C4-2B (cell line): ENCODE results near the gene MLXIP.
"Not testable (repeated sequence)": the region's sequence is repeated elsewhere in the genome, so short reads cannot be mapped to it uniquely, and the experiment has no call there.

Source experiments
- H3K27ac ChIP-seq: fragments of 450-650 bp; 2 replicates; pipeline ENCODE4 v1.5.1; 2017
- ZFX ChIP-seq: fragments of 450-650 bp; IDR thresholded peaks from 2 replicates; pipeline ENCODE4 v1.6.1; 2017
- TF ChIP-seq, protein P1 (sequence below): fragments of 450-650 bp; conservative IDR thresholded peaks from 2 replicates; pipeline ENCODE4 v1.5.1; 2017; ENCODE audit warnings: mild to moderate bottlenecking

Gene MLXIP

DNA sequence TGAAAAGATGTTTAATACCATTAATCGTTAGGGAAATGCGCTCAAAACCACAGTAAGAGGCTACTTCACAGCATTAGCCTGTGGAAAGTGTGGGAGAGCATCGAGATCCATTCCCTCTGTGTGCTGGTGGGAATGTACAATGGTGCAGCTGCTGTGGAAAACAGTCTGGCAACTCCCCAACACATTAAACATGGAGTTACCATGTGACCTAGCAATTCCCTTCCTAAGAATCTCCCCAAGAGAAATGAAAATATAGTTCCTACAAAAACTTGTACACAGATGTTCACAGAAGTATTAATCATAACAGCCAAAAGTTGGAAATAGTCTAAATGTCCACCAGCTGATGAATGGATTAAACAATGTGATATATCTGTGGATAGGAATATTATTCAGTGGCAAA lies 23.8 kb downstream of the MLXIP start:
- TF ChIP-seq, protein P1, sequence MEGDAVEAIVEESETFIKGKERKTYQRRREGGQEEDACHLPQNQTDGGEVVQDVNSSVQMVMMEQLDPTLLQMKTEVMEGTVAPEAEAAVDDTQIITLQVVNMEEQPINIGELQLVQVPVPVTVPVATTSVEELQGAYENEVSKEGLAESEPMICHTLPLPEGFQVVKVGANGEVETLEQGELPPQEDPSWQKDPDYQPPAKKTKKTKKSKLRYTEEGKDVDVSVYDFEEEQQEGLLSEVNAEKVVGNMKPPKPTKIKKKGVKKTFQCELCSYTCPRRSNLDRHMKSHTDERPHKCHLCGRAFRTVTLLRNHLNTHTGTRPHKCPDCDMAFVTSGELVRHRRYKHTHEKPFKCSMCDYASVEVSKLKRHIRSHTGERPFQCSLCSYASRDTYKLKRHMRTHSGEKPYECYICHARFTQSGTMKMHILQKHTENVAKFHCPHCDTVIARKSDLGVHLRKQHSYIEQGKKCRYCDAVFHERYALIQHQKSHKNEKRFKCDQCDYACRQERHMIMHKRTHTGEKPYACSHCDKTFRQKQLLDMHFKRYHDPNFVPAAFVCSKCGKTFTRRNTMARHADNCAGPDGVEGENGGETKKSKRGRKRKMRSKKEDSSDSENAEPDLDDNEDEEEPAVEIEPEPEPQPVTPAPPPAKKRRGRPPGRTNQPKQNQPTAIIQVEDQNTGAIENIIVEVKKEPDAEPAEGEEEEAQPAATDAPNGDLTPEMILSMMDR: no peak
- no peak for TF ChIP-seq ZFX
- H3K27ac ChIP-seq: no peak overlapping the region

DNA sequence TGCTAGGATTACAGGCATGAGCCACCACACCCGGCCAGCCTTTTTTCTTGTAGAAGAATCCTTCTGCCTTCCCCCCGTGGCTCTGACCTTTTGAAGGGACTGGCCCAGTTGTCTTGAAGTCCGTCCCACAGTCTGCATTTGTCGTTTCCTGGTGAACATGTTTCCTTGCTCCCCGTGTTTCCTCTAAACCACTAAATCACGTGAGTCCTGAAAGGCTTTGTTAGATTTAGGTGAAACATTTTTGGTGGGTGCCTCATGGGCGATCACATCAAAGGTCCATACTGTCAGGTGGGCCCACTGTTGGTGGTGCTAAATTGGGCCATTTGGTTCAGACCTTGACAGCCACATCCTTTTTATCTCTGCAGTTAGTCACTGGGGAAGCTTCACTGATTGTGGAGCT lies 26.3 kb downstream of the MLXIP start:
- no peak overlapping the region for H3K27ac ChIP-seq
- TF ChIP-seq, protein P1: no peak
- no peak for TF ChIP-seq ZFX

DNA sequence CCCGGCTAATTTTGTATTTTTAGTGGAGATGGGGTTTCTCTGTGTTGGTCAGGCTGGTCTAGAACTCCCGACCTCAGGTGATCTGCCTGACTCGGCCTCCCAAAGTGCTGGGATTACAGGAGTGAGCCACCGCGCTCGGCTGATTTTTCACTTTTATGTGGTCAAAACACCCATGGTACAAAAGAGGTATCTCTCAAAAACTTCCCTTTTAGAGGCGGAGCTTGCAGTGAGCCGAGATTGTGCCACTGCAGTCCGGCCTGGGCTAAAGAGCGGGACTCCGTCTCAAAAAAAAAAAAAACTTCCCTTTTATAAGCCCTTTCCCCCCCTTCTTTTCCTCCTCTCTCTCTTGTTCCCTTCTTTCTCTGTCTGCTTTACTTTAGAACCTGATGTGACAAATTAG lies 26.9 kb downstream of the MLXIP start:
- H3K27ac ChIP-seq: not testable (repeated sequence)

DNA sequence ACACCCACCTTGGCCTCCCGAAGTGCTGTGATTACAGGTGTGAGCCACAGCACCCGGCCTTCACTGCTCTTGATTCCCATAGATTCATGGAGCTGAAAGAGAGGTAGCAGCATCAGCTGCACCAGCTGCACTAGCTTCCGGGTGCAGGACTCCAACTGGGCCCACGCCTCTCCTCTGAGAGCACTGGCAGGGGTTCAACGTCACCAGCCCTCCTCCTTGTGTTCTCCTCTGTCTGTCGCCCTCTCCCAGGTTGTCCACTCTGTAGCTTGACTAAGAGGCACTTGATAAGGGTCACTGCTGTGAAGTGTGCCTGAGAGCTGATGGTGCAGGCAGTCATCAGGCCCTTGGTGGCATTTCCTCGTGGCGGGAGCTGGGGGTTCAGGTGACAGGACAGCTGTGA lies 28.3 kb downstream of the MLXIP start:
- TF ChIP-seq, protein P1: no peak
- no peak for TF ChIP-seq ZFX
- H3K27ac ChIP-seq: no peak overlapping the region; the same call in 1 of the 2 replicates

DNA sequence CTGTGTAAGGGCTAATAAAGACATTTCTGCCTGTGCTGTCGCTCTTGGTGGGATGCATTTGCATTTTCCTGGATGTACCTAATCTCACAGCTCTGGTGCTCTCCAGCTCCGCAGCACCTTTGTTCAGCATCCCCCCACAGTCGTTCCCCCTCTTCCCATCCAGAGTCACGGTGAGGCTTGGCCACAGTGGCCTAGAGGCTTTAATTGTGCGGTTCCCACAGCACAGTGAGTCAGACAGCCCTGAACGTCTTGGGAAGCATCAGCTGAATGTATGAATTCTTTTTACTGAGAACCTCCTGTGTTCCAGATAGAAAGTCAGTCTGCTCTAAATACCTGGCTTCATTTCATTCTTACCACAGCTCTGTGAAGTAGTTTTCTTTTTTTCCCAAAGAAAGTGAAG lies 28.7 kb downstream of the MLXIP start:
- no peak overlapping the region for H3K27ac ChIP-seq
- no peak for TF ChIP-seq ZFX
- TF ChIP-seq, protein P1: no peak

DNA sequence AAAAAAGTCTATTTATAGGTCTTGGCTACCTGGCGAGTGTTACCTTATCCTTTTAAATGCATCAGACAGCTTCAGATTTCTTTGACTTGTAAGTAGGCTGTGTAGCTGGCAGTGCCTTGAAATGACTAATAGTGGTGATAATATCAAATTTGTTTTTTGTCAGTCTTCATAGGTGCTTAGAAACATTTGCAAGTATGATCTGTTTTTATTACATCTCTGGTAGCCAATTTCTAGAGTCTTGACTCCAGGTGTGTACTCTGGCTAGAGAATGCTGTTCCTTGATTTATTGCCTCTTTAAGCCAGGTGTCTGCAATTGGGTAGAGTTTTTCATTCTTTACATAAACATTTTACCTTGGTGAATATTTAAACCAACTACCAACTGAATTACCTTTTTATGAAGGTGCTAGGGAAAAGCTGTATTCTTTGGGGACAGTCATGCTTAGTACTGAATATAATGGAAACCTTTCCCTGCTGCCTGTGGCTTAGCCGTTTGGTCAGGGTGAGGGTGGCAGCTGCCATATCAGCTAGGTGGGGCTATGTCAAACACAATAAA lies 32.6 kb downstream of the MLXIP start:
- no peak for TF ChIP-seq ZFX
- TF ChIP-seq, protein P1: no peak
- H3K27ac ChIP-seq: peak overlapping the region; percentile 80

DNA sequence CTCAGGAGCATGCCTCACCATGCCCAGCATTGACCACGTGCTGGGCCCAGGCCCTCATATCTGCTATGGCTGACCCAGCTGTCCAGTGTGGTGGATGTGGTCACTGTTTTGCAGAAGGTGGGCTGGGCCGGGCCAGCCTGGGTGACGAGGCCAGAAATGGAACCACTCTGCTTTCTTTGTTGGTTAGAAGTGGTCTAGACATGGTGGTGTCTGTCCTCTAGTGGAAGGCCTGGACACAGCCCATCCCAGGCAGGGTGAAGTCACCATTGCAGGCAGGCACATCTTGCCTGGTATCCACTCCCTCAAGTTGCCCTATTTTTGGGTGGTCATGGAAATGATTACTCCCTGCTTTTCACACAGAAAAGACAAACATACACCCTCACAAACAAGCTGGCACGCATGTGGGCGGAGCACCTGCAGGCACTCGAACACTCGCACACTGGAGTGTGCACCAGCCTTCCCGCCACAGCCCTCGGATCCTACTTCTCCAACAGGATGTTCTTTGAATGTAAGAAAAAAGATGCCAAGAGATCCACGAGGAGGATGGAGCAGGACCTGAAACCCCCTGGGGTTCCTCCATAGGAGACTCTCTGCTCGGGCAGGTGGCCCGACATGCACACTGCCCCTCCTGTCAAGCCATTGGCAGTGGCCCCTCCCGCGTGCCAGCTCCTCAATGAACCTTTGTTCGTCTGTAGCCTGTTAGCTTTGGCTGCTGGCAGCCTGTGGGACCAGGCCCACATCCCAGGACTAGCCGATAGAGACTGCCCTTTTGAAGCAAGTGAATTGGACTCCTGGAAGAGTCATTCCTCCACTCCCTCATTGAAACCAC lies 38.4 kb downstream of the MLXIP start:
- H3K27ac ChIP-seq: no peak overlapping the region
- no peak for TF ChIP-seq ZFX
- TF ChIP-seq, protein P1: no peak

DNA sequence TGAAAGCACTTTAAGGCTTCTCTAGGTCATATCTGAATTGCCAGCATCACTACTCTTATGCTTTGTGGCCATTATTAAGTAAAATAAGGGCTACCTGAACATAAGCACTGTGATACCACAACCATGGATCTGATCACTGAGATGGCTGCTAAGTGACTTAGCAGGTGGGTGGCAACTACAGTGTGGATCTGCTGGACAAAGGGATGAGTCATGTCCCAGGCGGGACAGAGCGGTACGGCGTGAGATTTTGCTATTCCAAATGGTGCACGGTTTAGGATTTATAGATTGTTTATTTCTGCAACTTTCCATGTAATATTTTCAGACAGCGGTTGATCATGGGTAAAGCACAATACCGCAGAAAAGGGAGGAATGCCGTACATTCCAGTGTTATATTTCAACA lies 39.4 kb downstream of the MLXIP start:
- H3K27ac ChIP-seq: no peak overlapping the region
- no peak for TF ChIP-seq ZFX
- TF ChIP-seq, protein P1: no peak

DNA sequence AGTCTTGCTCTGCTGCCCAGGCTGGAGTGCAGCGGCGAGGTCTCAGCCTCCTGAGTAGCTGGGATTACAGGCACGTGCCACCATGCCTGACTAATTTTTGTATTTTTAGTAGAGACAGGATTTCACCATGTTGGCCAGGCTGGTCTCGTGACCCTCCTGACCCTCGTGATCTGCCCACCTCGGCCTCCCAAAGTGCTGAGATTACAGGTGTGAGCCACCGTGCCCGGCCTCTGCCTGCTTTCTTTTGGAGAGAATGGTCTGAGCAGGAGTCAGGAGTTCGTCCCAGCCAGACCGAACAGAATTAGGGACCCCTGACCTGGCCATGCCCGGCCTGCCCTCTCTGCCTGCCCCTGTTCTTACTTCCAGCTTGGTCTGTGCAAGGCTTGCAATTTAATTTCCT lies 42.8 kb downstream of the MLXIP start:
- H3K27ac ChIP-seq: not testable (repeated sequence)
